Fibroblast of lung (primary cell): ENCODE data around the gene CFAP47. TPM values are rescaled to one million over a fixed set of nuclear protein-coding genes. Genes with fewer than 3 reads are reported as not detected.
"Not testable (repeated sequence)": the region's sequence is repeated elsewhere in the genome, so short reads cannot be mapped to it uniquely, and the experiment has no call there.

ENCODE experiments used
- DNase-seq, 2 donors: peaks; one replicate each; pipeline versions ENCODE4 v3.0.0 to v3.0.0-alpha.2; 2010; ENCODE audit warnings: low read depth in 2 of 2
- H2AFZ ChIP-seq: 2 replicates; pipeline ENCODE4 v1.5.1; 2012; ENCODE audit warnings: low read length, control low read depth, inconsistent platforms
- H3K27ac ChIP-seq: 2 replicates; pipeline ENCODE4 v1.5.1; 2011; ENCODE audit warnings: low read length, control low read depth; ENCODE audit not compliant: insufficient read depth
- H3K27me3 ChIP-seq: 2 replicates; pipeline ENCODE4 v1.5.1; 2011; ENCODE audit warnings: mild to moderate bottlenecking, low read length; ENCODE audit not compliant: control insufficient read depth, insufficient read depth
- H3K36me3 ChIP-seq: 2 replicates; pipeline ENCODE4 v1.5.1; 2011; ENCODE audit warnings: low read length; ENCODE audit not compliant: control insufficient read depth, insufficient read depth
- H3K4me1 ChIP-seq: 2 replicates; pipeline ENCODE4 v1.5.1; 2011; ENCODE audit warnings: low read length; ENCODE audit not compliant: control insufficient read depth, insufficient read depth; ENCODE audit errors: extremely low read depth
- H3K4me2 ChIP-seq: 2 replicates; pipeline ENCODE4 v1.5.1; 2011; ENCODE audit warnings: low read length, control low read depth; ENCODE audit not compliant: insufficient read depth; ENCODE audit errors: extremely low read depth
- H3K4me3 ChIP-seq, 4 experiments: fragments of 200-600 bp in 1 of 4; sonication (generic) in 1 of 4; replicated peaks in 1 of 4; 2 replicates each; pipeline ENCODE4 v1.5.1; 2011 to 2016; ENCODE audit warnings: low read length in 4 of 4, low read depth in 3 of 4, mild to moderate bottlenecking in 3 of 4, control low read depth in 2 of 4, inconsistent platforms in 1 of 4, mixed read lengths in 1 of 4; ENCODE audit not compliant: insufficient read depth in 1 of 4; ENCODE audit errors: control extremely low read depth in 1 of 4
- H3K79me2 ChIP-seq: 2 replicates; pipeline ENCODE4 v1.5.1; 2012; ENCODE audit warnings: mild to moderate bottlenecking, low read length, inconsistent platforms; ENCODE audit not compliant: control insufficient read depth, insufficient read depth
- H3K9ac ChIP-seq: 2 replicates; pipeline ENCODE4 v1.5.1; 2011; ENCODE audit warnings: mild to moderate bottlenecking, low read length, control low read depth; ENCODE audit not compliant: insufficient read depth
- H3K9me3 ChIP-seq: 2 replicates; pipeline ENCODE4 v1.5.1; 2012; ENCODE audit warnings: low read depth, low read length; ENCODE audit not compliant: control insufficient read depth, insufficient read depth
- H4K20me1 ChIP-seq: 2 replicates; pipeline ENCODE4 v1.5.1; 2011; ENCODE audit warnings: low read length; ENCODE audit not compliant: control insufficient read depth, insufficient read depth; ENCODE audit errors: extremely low read depth
- EZH2 ChIP-seq: IDR thresholded peaks from 2 replicates; pipeline ENCODE4 v1.5.1; 2012; ENCODE audit warnings: low read length, control low read depth, mild to moderate bottlenecking; ENCODE audit errors: missing control alignments
- polyA plus RNA-seq, 2 donors: library from polyadenylated mRNA; depleted of rRNA in 1 of 2; stranded (reverse) in 1 of 2; unstranded in 1 of 2; fragments of >200 nt; gene quantifications; 2 replicates each; pipeline ENCODE4 v1.2.1, GENCODE V29; 2011 to 2012; ENCODE audit warnings: missing spikeins in 1 of 2
- total RNA-seq: library from RNA; depleted of rRNA; stranded (reverse); fragments of >200 nt; gene quantifications from 2 replicates; pipeline ENCODE4 v1.2.1, GENCODE V29; 2014
- TF ChIP-seq, protein P1 (sequence below), 2 donors: IDR thresholded peaks in 1 of 2; conservative IDR thresholded peaks in 1 of 2; 1 replicate in 1 of 2; 2 replicates in 1 of 2; pipeline ENCODE4 v1.5.1; 2011 to 2012; ENCODE audit warnings: low read length in 2 of 2, control low read depth in 1 of 2, inconsistent platforms in 1 of 2, low read depth in 1 of 2, mild to moderate bottlenecking in 1 of 2

The CFAP47 gene
- total and polyA plus RNA-seq, 2 donors (not counting 1 experiment from before 2014, with no cell fraction given) = not detected

DNA sequence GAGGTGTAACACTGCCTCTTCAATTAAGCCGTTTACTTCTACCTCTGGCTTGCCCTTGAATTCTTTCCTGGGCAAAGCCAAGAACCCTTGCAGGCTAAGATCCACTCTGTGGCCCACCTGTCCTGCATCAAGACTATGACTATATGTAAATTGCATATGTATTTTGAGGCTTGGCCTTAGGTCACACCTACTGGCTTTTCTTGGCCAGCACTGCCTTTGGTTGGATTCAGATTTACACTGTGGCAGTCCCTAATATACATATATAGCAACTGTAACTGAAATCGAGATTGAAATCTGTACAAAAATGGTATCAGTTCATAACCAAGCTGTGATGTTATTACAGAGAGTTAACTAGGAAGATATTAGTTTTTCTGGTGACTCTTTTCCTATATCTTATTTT, 151.5 kb downstream of the CFAP47 start:
- no peak overlapping the region for H2AFZ ChIP-seq
- H3K4me2 ChIP-seq = no peak overlapping the region
- no peaks in the 10 kb centered on the region for H3K36me3 ChIP-seq
- no peak overlapping the region for H3K9ac ChIP-seq
- no peaks in the 10 kb centered on the region for H4K20me1 ChIP-seq
- H3K4me3 ChIP-seq = no peak overlapping the region
- DNase-seq = no peak
- TF ChIP-seq, protein P1, sequence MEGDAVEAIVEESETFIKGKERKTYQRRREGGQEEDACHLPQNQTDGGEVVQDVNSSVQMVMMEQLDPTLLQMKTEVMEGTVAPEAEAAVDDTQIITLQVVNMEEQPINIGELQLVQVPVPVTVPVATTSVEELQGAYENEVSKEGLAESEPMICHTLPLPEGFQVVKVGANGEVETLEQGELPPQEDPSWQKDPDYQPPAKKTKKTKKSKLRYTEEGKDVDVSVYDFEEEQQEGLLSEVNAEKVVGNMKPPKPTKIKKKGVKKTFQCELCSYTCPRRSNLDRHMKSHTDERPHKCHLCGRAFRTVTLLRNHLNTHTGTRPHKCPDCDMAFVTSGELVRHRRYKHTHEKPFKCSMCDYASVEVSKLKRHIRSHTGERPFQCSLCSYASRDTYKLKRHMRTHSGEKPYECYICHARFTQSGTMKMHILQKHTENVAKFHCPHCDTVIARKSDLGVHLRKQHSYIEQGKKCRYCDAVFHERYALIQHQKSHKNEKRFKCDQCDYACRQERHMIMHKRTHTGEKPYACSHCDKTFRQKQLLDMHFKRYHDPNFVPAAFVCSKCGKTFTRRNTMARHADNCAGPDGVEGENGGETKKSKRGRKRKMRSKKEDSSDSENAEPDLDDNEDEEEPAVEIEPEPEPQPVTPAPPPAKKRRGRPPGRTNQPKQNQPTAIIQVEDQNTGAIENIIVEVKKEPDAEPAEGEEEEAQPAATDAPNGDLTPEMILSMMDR (conservative IDR thresholded peaks at IDR 0.05 in 1 of 2, IDR thresholded peaks at IDR 0.05 in 1 of 2; ENCODE audit: low read depth in 1 of 2, low read length in 2 of 2) = no peak
- TF ChIP-seq EZH2 = no peak
- H3K27ac ChIP-seq = no peak overlapping the region
- no peaks in the 10 kb centered on the region for H3K9me3 ChIP-seq
- H3K27me3 ChIP-seq = no peaks in the 10 kb centered on the region
- no peaks in the 10 kb centered on the region for H3K79me2 ChIP-seq
- H3K4me1 ChIP-seq = no peaks in the 10 kb centered on the region

GRCh38 chrX:36075009-36075408, 155.5 kb downstream of the CFAP47 start:
- H2AFZ ChIP-seq, H3K9me3 ChIP-seq, H3K4me2 ChIP-seq: not testable (repeated sequence)

DNA sequence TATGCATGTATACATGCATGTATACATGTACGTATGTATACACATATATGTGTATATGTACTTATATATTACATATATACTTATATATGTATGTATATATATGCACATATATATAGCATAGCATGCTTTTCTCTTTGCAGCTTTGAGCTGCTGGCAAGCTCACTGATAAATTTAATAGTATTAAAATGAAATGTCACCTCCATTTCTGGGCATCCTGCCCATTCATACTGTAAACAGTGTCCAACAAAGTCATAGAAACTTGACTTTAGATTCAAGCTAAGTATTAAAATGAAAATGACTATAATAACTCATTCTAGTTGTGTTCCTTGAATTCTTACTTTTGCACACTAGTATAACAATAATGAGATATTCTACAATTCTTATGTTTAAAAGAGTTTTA, 163.7 kb downstream of the CFAP47 start:
- Histone ChIP-seq H3K4me1 (no peaks in the 10 kb centered on the region), H3K27me3 (no peaks in the 10 kb centered on the region), H4K20me1 (no peaks in the 10 kb centered on the region), H3K4me3 (no peak overlapping the region), H3K36me3 (no peaks in the 10 kb centered on the region), H3K4me2 (no peak overlapping the region), H3K9me3 (no peaks in the 10 kb centered on the region), H3K79me2 (no peaks in the 10 kb centered on the region), H2AFZ (no peak overlapping the region), H3K27ac (no peak overlapping the region), H3K9ac (no peak overlapping the region)
- TF ChIP-seq, protein P1 (conservative IDR thresholded peaks at IDR 0.05 in 1 of 2, IDR thresholded peaks at IDR 0.05 in 1 of 2; ENCODE audit: low read depth in 1 of 2, low read length in 2 of 2) = no peak
- no peak for TF ChIP-seq EZH2
- no peak for DNase-seq

More at GRCh38 chrX:36075009-36075408, 155.5 kb downstream of the CFAP47 start:
- H3K4me3 ChIP-seq, H3K4me1 ChIP-seq, H3K27ac ChIP-seq, H3K79me2 ChIP-seq, H4K20me1 ChIP-seq, DNase-seq, H3K9ac ChIP-seq, H3K36me3 ChIP-seq, H3K27me3 ChIP-seq: not testable (repeated sequence)
